SK-N-SH (cell line): ENCODE measurements around the gene ARL14EPL. TPM values are rescaled to one million over a fixed set of nuclear protein-coding genes. Genes with fewer than 3 reads are reported as not detected.

Source experiments
- CTCF ChIA-PET: fragments of 300-600, 350-600 bp; formaldehyde crosslinking; extraction: SDS; loops from one replicate; lab custom pipeline; 2021; lab: Yijun Ruan, JAX
- POLR2A ChIA-PET: fragments of 350-600 bp; sonication (Branson Sonifier 250); formaldehyde crosslinking; extraction: SDS; loops from one replicate; lab custom pipeline; 2020; ENCODE audit warnings: antibody characterized with exemption, inconsistent platforms; lab: Yijun Ruan, JAX
- DNase-seq: peaks from one replicate; pipeline ENCODE4 v3.0.0; 2012
- H2AFZ ChIP-seq: fragments of 200-600 bp; sonication (generic); 2 replicates; pipeline ENCODE4 v1.8.1; 2016; ENCODE audit warnings: antibody characterized with exemption, mild to moderate bottlenecking, low read depth
- H3F3A ChIP-seq: fragments of 200-600 bp; sonication (generic); replicated peaks from 2 replicates; pipeline ENCODE3; 2016; ENCODE audit warnings: antibody characterized with exemption, mild to moderate bottlenecking; ENCODE audit not compliant: insufficient read depth
- H3K27ac ChIP-seq, 2 experiments: fragments of 200-500 bp in 1 of 2; fragments of 200-600 bp in 1 of 2; sonication (Bioruptor generic) in 1 of 2; sonication (generic), shearing (Covaris generic) in 1 of 2; 2 replicates each; pipeline versions ENCODE4 v1.5.1 to v1.6.1; 2014 to 2016; ENCODE audit warnings: low read depth in 2 of 2, inconsistent platforms in 1 of 2, low read length in 1 of 2, mild to moderate bottlenecking in 1 of 2, mixed read lengths in 1 of 2
- H3K27me3 ChIP-seq: fragments of 200-600 bp; sonication (generic), shearing (Covaris generic); 2 replicates; pipeline ENCODE4 v1.6.1; 2016; ENCODE audit warnings: mixed run types; ENCODE audit not compliant: insufficient read depth
- H3K36me3 ChIP-seq, 2 experiments: fragments of 200-500 bp in 1 of 2; fragments of 200-600 bp in 1 of 2; sonication (Bioruptor generic) in 1 of 2; sonication (generic) in 1 of 2; replicated peaks in 1 of 2; 2 replicates each; pipeline versions ENCODE3 to v1.5.1; 2014 to 2016; ENCODE audit warnings: low read length in 1 of 2, mild to moderate bottlenecking in 1 of 2; ENCODE audit not compliant: insufficient read depth in 2 of 2, control insufficient read depth in 1 of 2
- H3K4me1 ChIP-seq, 2 experiments: fragments of 200-500 bp in 1 of 2; fragments of 200-600 bp in 1 of 2; sonication (Bioruptor generic) in 1 of 2; sonication (generic), shearing (Covaris generic) in 1 of 2; 2 replicates each; pipeline versions ENCODE4 v1.5.1 to v1.6.1; 2014 to 2016; ENCODE audit warnings: low read depth in 1 of 2, low read length in 1 of 2, mixed run types in 1 of 2; ENCODE audit not compliant: insufficient read depth in 2 of 2, control insufficient read depth in 1 of 2
- H3K4me2 ChIP-seq: fragments of 200-600 bp; sonication (generic), shearing (Covaris generic); 2 replicates; pipeline ENCODE4 v1.6.1; 2017; ENCODE audit warnings: mixed run types
- H3K4me3 ChIP-seq, 2 experiments: fragments of 200-500 bp in 1 of 2; fragments of 200-600 bp in 1 of 2; sonication (Bioruptor generic) in 1 of 2; sonication (generic), shearing (Covaris generic) in 1 of 2; 2 replicates each; pipeline versions ENCODE4 v1.5.1 to v1.8.1; 2014 to 2016; ENCODE audit warnings: low read depth in 2 of 2, inconsistent platforms in 1 of 2, low read length in 1 of 2, mild to moderate bottlenecking in 1 of 2, mixed read lengths in 1 of 2, moderate library complexity in 1 of 2
- H3K79me2 ChIP-seq: fragments of 200-600 bp; sonication (generic); 2 replicates; pipeline ENCODE4 v1.8.1; 2017; ENCODE audit warnings: mild to moderate bottlenecking; ENCODE audit not compliant: insufficient read depth
- H3K9ac ChIP-seq: fragments of 200-600 bp; sonication (generic); 2 replicates; pipeline ENCODE4 v1.6.1; 2017; ENCODE audit warnings: mixed run types
- H3K9me2 ChIP-seq: fragments of 200-600 bp; sonication (generic); 2 replicates; pipeline ENCODE4 v1.6.1; 2017; ENCODE audit warnings: mixed run types
- H3K9me3 ChIP-seq: fragments of 200-600 bp; sonication (generic); 2 replicates; pipeline ENCODE4 v1.6.1; 2017; ENCODE audit warnings: mixed run types, mild to moderate bottlenecking, moderate library complexity
- H4K20me1 ChIP-seq: fragments of 200-600 bp; sonication (generic); 2 replicates; pipeline ENCODE4 v1.6.1; 2017; ENCODE audit warnings: mild to moderate bottlenecking, mixed run types; ENCODE audit not compliant: insufficient read depth
- CHD2 ChIP-seq: fragments of 150-350 bp; IDR thresholded peaks from 2 replicates; pipeline ENCODE4 v1.6.1; 2018; ENCODE audit warnings: low read length; ENCODE audit not compliant: partially characterized antibody
- CTCF ChIP-seq: fragments of 200-600 bp; sonication (generic); IDR thresholded peaks from 2 replicates; pipeline ENCODE4 v1.6.1; 2017; ENCODE audit warnings: antibody characterized with exemption, mild to moderate bottlenecking, moderate library complexity
- GABPA ChIP-seq: IDR thresholded peaks from 2 replicates; pipeline ENCODE4 v1.4.0; 2012; ENCODE audit warnings: low read depth, mild to moderate bottlenecking
- PBX3 ChIP-seq: IDR thresholded peaks from 2 replicates; pipeline ENCODE4; 2012
- RAD21 ChIP-seq: IDR thresholded peaks from 2 replicates; pipeline ENCODE4 v1.6.1; 2012; ENCODE audit warnings: mild to moderate bottlenecking, low read length
- RFX5 ChIP-seq: IDR thresholded peaks from 2 replicates; pipeline ENCODE4 v1.6.1; 2012; ENCODE audit warnings: mild to moderate bottlenecking, improper control_type of control experiment, low read length
- RXRA ChIP-seq: IDR thresholded peaks from 2 replicates; pipeline ENCODE4 v1.4.0; 2012; ENCODE audit warnings: low read depth, mild to moderate bottlenecking, borderline replicate concordance
- SMC3 ChIP-seq: IDR thresholded peaks from 2 replicates; pipeline ENCODE4 v1.6.1; 2012; ENCODE audit warnings: low read depth, low read length, improper control_type of control experiment
- TEAD4 ChIP-seq: IDR thresholded peaks from 2 replicates; pipeline ENCODE4 v1.4.0; 2012; ENCODE audit warnings: mild to moderate bottlenecking, borderline replicate concordance; ENCODE audit not compliant: insufficient read depth
- WGBS: methylation state at CpG from one replicate; pipeline ENCODE4 v1.1.6; 2017; ENCODE audit warnings: low lambda C conversion rate; 5-methylcytosine and 5-hydroxymethylcytosine counted together
- polyA plus RNA-seq, 3 experiments: library from polyadenylated mRNA; depleted of rRNA; stranded (reverse); fragments of >200 nt; gene quantifications; 2 replicates each; pipeline ENCODE4 v1.2.3, GENCODE V29; 2012

ARL14EPL gene
- polyA plus RNA-seq, 1 of the 3 experiments (the other 2 are of a cell fraction), result not detected

- H3K36me3 ChIP-seq, result no peaks in the 10 kb centered on the region
- H3K9me2 ChIP-seq, result no peaks in the 10 kb centered on the region
- H2AFZ ChIP-seq, result no peak overlapping the region
- ChIA-PET POLR2A (no interaction called here), CTCF (interaction anchor here (1.6 kb wide), 1 partner anchor 149 kb away, joined by 4 read pairs; no protein-coding TSS in a partner anchor)
- H3K27me3 ChIP-seq, result no peaks in the 10 kb centered on the region; the same call in 1 of the 2 replicates
- H3K27ac ChIP-seq, result no peak overlapping the region
- no peaks in the 10 kb centered on the region for H4K20me1 ChIP-seq
- no peaks in the 10 kb centered on the region for H3F3A ChIP-seq
- no peaks in the 10 kb centered on the region for H3K9me3 ChIP-seq
- no peak for DNase-seq
- no peak overlapping the region for H3K9ac ChIP-seq
- no peaks in the 10 kb centered on the region for H3K79me2 ChIP-seq
- no peak overlapping the region for H3K4me3 ChIP-seq
- TF ChIP-seq RAD21, result peak; percentile 13; the same call in 1 of the 2 replicates
- TF ChIP-seq CTCF, result peak; percentile 39
- no peak for TF ChIP-seq TEAD4
- H3K4me1 ChIP-seq, result no peaks in the 10 kb centered on the region
- 32% methylated on average over 3 of the region's 3 CpGs for WGBS
- H3K4me2 ChIP-seq, result no peak overlapping the region
Observed at GRCh38 chr5:116037236-116037822, 5.1 kb downstream of the ARL14EPL start.

- H3K79me2 ChIP-seq, result no peaks in the 10 kb centered on the region
- WGBS, result 44% methylated on average over 3 of the region's 3 CpGs
- H3K9me2 ChIP-seq, result no peaks in the 10 kb centered on the region
- ChIA-PET POLR2A (interaction anchor here (0.6 kb wide), 1 partner anchor 132 kb away, joined by 3 read pairs; no protein-coding TSS in a partner anchor), CTCF (no interaction called here)
- no peak overlapping the region for H3K4me2 ChIP-seq
- no peak for DNase-seq
- H4K20me1 ChIP-seq, result no peaks in the 10 kb centered on the region
- TF ChIP-seq CHD2, result no peak
- TF ChIP-seq RXRA, result no peak
- no peak for TF ChIP-seq PBX3
- no peak for TF ChIP-seq GABPA
- no peak for TF ChIP-seq SMC3
- TF ChIP-seq RFX5, result no peak
- H3K36me3 ChIP-seq, result no peaks in the 10 kb centered on the region
- no peaks in the 10 kb centered on the region for H3F3A ChIP-seq
- H3K4me3 ChIP-seq, result no peak overlapping the region
- no peak overlapping the region for H2AFZ ChIP-seq
- no peaks in the 10 kb centered on the region; the same call in 1 of the 2 replicates for H3K27me3 ChIP-seq
- H3K9ac ChIP-seq, result no peak overlapping the region
- no peaks in the 10 kb centered on the region for H3K4me1 ChIP-seq
- no peak overlapping the region for H3K27ac ChIP-seq
- H3K9me3 ChIP-seq, result no peaks in the 10 kb centered on the region
Observed at GRCh38 chr5:116038817-116039216, 6.5 kb downstream of the ARL14EPL start.
